HG03520 (cell line): Measurements from ENCODE around the gene ZNF674.
"Not testable (repeated sequence)": the region's sequence is repeated elsewhere in the genome, so short reads cannot be mapped to it uniquely, and the experiment has no call there.

Experiments used
- ATAC-seq: cut with Tn5 transposase; IDR thresholded peaks from one replicate; pipeline ENCODE4 v1.9.1; 2021; ENCODE audit warnings: mild to moderate bottlenecking, moderate library complexity; ENCODE audit not compliant: unreplicated experiment

Gene ZNF674

DNA sequence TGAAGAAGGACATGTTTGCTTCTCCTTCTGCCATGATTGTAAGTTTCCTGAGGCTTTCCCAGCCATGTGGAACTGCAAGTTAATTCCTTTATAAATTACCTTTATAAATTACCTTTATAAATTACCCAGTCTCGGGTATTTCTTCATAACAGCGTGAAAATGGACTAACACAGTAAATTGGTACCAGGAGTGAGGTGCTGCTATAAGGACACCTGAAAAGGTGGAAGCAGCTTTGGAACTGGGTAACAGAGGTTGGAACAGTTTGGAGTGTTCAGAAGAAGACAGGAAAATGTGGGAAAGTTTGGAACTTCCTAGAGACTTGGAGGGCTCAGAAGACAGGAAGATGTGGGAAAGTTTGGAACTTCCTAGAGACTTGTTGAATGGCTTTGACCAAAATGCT is 66.6 kb downstream of the ZNF674 start:
- not testable (repeated sequence) for ATAC-seq

DNA sequence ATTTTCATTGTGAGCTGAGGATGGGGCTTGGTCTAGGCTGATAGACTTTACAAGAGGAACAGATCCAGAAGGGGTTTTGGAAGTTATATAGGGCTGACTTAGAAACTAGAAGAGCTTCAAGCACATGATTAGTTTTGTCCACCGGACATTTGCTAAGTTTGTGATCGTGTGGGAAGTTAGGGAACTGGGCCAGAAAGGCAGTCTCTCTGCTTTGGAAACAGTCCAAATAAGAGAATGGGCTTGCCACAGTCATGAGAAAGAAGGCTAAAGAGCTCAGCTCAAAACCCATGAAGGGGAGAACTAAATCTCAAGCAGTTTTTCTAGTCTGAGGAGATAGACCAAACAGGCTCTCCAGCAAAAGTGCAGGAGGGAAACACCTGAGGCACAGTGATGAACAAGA is 67.8 kb downstream of the ZNF674 start:
- no peak for ATAC-seq

DNA sequence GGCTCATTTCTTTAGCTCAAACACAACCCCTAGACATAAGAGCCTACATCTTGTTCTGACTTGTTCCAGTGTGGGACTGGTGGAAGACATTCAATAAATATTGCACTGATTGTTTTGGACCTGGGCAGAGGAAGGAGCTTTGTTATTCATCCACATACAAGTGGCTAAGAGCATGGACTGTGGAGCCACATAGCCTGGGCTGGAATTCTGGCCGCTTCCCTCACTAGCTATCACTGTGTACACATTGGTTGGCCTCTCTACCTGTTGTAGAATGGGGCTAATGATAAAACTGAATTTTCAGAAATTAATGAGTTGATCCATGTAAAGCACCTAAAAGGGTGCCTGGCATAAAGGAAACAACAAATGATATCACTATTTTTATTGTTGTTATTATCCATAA is 80.0 kb downstream of the ZNF674 start:
- ATAC-seq = no peak

DNA sequence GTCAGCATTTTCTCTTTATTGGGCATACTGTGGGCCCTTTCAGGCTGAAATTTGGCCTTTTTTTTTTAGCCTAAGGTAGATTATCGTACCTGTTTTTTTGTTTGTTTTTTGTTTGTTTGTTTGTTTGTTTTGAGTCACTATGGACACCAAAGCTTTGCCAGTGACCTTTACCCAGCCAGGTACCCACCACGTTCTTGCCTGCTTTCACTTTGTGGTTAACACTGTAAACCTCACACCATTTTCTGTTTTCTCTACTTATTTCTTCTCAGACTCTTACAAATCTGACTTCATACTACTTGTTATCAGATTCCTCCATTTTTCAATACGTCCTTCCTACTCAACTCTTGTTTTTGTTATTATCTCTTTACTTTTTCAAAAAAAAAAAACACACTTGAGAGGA is 81.5 kb downstream of the ZNF674 start:
- ATAC-seq = no peak

DNA sequence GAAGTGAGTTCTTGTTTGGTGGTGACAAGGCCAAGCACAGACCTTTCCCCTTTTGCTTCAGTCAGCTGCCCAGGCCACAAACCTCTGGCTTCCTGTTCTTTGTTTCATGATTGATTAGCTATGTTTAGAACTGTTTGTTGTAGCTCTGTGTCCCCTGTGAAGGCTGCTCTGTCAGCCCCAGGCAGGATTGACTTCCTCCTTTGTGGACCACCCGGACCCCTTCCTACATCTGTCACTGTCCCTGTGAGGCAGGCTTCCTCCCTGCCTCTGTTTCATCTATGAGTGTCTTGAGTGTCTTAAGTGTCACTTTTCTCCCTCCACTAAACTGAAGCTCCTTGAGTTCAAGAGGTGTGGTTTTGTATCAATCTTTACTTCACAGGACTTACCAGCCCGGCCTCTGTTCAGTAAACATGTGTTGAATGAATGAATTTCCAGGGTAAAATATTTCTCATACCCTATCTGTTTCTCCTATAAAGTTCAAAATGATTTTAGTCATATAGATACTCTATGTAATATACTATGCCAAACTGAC is 83.5 kb downstream of the ZNF674 start:
- peak; percentile 96 for ATAC-seq

DNA sequence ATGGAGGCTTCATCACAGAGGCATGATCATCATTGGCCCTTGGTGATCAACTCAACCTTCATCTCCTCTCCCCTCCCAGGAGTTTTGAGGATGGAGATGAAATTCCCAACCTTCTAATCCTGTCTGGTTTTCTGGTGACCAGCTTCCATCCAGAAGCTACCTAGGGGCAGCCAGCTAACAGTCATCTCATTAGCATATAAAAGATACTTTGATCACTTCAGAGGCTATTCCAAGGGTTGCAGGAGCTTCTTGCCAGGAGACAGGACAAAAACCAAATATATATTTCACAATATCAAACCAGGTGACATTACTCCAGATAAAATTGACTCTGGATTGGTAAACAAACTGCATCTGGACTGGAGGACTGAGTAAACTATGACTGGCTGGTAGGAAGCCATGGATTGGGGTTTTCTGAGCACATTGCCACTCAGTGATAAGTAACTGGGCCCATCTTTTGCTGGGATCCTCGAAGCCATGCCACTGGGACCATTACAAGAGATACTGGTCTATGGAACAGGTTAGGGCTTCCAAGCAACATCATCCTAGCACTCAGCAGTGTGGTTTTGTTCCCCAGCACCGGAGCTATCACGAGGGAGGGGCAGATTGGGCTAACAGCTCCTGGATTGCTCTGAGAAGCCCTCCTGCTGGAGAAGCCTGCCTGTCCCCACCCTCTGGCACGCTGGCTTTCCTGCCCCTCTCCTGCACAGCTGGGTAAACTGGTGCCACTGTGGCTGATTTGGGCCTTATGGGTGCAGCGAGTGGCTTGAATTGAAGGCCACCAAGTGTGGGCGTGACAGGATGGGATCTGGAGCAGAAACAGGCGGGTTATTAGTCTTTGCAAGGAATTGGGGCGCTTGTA is 84.2 kb downstream of the ZNF674 start:
- ATAC-seq = not testable (repeated sequence)

DNA sequence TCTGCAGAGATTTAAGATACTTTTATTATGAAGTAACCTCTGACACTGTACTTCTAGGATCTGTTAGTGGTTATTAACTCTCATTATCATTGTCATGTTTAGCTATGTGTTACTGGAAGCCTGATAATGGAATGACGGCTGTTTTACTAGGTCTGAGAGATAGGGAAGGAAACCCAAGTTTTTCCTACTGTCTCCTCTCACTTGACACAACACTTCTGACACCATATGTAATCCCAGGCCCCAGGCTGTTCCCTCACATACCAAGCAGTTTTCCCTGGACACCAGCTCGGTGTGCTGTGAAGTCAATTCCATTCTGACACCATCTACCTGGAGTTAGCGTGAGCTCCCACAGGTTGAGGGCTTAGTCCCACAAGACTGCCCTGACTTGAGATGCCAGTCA is 85.6 kb downstream of the ZNF674 start:
- ATAC-seq = no peak

DNA sequence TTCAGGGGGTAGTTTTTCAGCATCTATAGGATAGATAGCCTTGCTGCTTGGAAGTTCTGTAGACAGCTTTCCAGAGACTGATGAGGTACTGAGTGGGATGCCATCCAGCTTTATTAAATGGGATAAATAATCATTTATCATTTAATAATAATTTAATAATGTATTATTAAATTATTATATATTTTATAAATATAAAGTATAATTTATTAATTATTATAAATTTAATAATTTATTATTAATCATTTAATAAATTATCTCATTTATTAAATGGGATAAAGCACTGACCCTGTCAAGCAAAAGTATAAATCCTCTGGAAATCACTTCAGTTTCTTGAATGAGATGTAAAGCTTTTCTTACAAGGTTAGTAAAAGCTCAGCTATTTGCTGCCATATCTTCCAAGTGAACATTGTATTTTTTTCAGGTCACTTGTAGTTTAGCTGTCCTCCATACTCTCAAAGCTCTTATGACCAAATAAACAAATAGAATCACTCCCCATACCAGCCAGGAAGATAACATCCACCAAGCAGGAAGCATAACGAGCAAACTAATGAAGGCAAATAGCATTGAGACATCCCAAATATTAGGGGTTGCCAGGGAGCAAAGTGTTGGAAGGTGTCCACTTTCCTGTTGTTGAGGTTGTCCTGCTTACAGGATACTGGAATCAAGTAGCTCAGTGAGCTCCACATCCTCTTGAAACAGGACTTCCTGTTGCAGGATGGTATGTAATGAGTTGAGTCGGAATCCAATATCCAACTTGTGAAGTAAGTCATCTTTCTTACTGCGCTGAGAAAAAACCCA is 88.9 kb downstream of the ZNF674 start:
- no peak for ATAC-seq
